Kidney capillary endothelial cell (primary cell): Measurements from ENCODE around the gene RMDN2.

ENCODE experiments used
- DNase-seq: peaks from one replicate; pipeline ENCODE4 v3.0.0-alpha.2; 2018; ENCODE audit warnings: low spot score

Gene RMDN2

GRCh38 chr2:37925063-37925897, at the start of gene RMDN2:
Gene RMDN2 (plus strand): TSS chr2:37925287. CDS start chr2:37929278, 3,991 bp downstream.
- DNase-seq: peak; percentile 84

- DNase-seq: no peak
Measured at GRCh38 chr2:37875403-37875906, 49.6 kb upstream of the RMDN2 start.

- no peak for DNase-seq
Measured at GRCh38 chr2:37876227-37876626, 48.9 kb upstream of the RMDN2 start.

GRCh38 chr2:37877457-37878315, 47.4 kb upstream of the RMDN2 start:
- DNase-seq: peak; percentile 74

- DNase-seq: no peak
Measured at GRCh38 chr2:37878536-37878935, 46.6 kb upstream of the RMDN2 start.

- DNase-seq: no peak
Measured at GRCh38 chr2:37880551-37880950, 44.5 kb upstream of the RMDN2 start.

- DNase-seq: no peak
Measured at GRCh38 chr2:37881397-37881796, 43.7 kb upstream of the RMDN2 start.

GRCh38 chr2:37882036-37882435, 43.1 kb upstream of the RMDN2 start:
- DNase-seq: no peak

GRCh38 chr2:37883518-37883917, 41.6 kb upstream of the RMDN2 start:
- no peak for DNase-seq

- no peak for DNase-seq
Measured at GRCh38 chr2:37885329-37885993, 39.6 kb upstream of the RMDN2 start.

- no peak for DNase-seq
Measured at GRCh38 chr2:37886745-37887144, 38.3 kb upstream of the RMDN2 start.

- no peak for DNase-seq
Measured at GRCh38 chr2:37887286-37887685, 37.8 kb upstream of the RMDN2 start.

GRCh38 chr2:37890893-37891495, 34.1 kb upstream of the RMDN2 start:
- peak; percentile 60 for DNase-seq

GRCh38 chr2:37891846-37892435, 33.1 kb upstream of the RMDN2 start:
- no peak for DNase-seq

- no peak for DNase-seq
Measured at GRCh38 chr2:37892436-37893114, 32.5 kb upstream of the RMDN2 start.

- DNase-seq: no peak
Measured at GRCh38 chr2:37893327-37893726, 31.8 kb upstream of the RMDN2 start.

- no peak for DNase-seq
Measured at GRCh38 chr2:37894047-37894446, 31.0 kb upstream of the RMDN2 start.

GRCh38 chr2:37894601-37895000, 30.5 kb upstream of the RMDN2 start:
- no peak for DNase-seq

GRCh38 chr2:37895140-37895539, 29.9 kb upstream of the RMDN2 start:
- no peak for DNase-seq

- DNase-seq: no peak
Measured at GRCh38 chr2:37896319-37896718, 28.8 kb upstream of the RMDN2 start.

GRCh38 chr2:37897511-37897910, 27.6 kb upstream of the RMDN2 start:
- no peak for DNase-seq
